ENCODE results near the gene TPGS2.

DNA sequence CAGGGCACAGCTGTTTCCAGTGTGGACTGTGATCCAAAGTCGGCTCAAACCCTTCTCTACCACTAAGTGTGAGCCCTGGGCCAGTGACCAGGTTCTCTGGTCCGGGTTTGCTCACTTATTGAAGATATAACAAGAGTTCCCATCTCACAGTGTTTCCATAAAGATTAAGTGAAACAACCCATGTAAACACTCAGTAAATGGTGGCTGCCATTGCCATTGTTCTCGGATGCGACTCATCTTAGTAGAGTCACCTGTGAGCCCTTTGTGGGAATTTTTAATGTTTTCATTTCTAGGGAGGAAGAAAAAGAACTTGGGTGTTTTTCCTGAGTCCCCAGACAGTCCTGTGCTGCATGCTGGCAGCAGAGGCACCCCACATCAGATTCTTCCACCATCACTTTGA is 53.4 kb downstream of the TPGS2 start:
- TF ChIP-seq, protein P1, sequence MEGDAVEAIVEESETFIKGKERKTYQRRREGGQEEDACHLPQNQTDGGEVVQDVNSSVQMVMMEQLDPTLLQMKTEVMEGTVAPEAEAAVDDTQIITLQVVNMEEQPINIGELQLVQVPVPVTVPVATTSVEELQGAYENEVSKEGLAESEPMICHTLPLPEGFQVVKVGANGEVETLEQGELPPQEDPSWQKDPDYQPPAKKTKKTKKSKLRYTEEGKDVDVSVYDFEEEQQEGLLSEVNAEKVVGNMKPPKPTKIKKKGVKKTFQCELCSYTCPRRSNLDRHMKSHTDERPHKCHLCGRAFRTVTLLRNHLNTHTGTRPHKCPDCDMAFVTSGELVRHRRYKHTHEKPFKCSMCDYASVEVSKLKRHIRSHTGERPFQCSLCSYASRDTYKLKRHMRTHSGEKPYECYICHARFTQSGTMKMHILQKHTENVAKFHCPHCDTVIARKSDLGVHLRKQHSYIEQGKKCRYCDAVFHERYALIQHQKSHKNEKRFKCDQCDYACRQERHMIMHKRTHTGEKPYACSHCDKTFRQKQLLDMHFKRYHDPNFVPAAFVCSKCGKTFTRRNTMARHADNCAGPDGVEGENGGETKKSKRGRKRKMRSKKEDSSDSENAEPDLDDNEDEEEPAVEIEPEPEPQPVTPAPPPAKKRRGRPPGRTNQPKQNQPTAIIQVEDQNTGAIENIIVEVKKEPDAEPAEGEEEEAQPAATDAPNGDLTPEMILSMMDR (IDR thresholded peaks at IDR 0.05; ENCODE audit: insufficient read depth, low read length, poor library complexity, severe bottlenecking) = no peak
- TF ChIP-seq EZH2phosphoT487 (conservative IDR thresholded peaks at IDR 0.05; ENCODE audit: low read length) = no peak

Measured in SU-DHL-6 (cell line).